Inferior parietal cortex (tissue), 1 donor: ENCODE measurements around the gene PRRG3.

Source experiments
- DNase-seq: peaks from one replicate; pipeline ENCODE4 v3.0.0-alpha.2; 2016; ENCODE audit errors: extremely low spot score

PRRG3 gene

DNA sequence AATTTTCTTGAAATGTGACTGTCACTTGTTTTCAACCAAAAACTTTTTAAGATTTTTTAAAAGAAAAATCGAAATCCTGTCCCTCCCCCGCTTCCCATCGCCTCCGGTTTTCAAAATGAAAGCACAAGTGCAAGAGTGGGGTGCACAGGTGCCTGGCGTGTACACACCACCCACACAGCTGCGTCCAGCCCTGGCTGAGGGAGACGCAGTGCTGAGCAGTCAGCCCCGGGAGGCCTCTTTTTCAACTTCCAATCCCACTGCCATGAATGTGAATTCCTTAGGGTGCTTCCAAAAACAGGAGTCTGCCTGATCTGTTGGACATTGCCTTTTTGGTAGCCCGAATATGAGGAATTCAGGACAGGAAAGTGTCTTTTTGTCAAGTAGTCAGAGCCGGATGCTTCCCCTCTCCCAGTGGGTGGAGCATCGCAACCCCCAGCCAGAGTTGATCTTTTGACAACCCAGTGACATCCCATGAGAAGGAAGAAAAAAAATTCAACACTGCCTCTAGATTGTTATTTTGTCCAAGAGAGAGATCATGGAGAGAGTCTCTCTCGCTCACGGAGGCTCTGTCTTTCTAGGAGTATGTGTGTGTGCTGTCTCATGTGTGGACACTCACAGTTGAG lies 8.9 kb downstream of the PRRG3 start:
- no peak for DNase-seq

DNA sequence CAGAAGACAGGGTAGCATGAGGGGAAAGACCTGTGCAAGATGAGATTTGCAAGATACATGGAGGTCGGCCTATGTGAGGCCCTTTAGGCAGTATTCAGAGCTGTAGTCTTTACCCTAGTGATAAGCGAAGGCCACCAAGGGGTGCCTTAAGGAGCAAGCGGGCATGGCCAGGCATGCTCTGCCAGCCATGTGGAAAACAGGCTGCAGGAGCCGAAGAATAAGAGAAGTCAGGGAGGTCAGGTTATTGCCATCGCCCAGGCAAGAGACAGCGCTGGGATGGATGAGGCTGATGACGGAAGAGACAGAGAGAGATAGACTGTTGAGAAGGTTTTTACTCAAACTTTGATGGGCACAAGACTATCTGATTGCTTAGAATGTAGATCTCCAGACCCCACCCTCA lies 13.6 kb downstream of the PRRG3 start:
- DNase-seq: no peak

DNA sequence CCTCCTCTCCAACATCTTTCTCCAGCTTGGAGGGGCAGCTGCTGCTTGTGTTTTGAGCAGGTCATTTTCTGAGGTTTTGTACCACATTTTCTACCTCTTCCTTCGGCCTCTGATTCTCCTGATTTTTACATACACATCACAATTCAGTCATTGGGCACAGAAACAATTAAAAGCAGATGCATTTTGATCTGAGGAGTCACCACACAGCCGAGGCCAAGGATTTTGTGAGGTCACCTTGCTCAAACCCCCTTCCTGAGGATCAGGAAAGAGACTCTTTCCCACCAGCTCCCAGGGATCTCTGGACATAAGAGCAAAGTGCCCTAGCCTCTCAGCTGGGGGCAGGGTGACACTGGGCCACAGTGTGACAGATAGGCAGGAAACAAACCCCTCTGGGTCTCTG lies 15.2 kb downstream of the PRRG3 start:
- no peak for DNase-seq

DNA sequence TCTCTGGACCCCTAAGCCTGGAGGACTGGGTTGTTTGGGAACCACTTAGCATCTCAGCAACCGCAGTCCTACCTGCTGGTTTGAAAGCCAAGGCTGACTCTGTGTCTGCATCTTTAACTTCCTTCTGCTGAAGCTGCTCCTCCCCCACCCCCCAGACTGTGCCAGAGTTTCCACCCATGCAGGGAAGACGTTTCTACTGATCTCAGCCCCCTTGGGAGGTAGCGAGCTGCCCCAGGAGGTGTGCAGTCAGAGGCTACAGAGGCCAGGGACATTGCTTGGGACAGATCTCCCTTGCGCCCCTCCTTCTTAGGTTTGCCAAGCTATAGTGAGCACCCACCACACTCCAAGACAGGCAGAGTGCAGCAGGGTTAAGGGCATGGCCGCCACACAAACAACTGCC lies 15.9 kb downstream of the PRRG3 start:
- no peak for DNase-seq

DNA sequence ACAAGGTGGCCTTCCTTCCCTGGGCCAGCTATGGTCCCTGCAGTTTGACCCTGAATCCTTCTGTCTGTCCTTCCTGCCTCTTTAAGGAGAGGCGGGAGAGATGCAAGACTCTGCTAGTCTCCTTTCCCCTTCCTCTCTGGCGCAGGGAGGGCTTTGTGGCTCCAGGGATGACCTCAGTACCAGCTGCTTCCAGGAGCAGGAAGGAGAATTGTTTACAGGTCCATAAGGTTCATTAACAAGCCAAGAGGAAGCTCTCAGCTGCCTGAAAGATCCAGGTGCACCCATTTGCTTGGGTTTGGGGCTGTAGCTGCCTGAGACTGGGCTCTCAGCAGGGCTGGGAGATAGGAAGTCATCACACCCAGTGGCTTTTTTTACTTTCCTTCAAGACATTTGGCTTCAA lies 16.5 kb downstream of the PRRG3 start:
- DNase-seq: no peak

DNA sequence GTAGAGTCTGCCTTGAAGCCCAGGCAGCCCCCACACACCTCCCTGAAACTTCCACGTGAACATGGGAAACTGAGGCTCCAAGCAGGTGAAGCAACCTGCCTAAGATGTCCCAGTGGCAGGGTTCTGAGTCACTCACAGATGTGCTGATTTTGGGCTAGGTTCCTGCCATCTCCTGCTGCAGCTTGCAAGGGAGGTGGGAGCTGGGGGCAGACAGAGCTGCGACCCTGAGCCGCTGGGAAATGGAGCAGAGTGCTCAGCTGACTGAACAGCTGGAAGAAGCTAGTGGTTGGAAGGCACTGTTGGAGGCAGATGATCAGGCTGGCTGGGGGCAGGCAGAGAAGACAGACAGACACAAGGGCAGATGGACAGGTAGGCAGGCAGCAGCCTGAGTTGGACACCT lies 17.0 kb downstream of the PRRG3 start:
- no peak for DNase-seq

DNA sequence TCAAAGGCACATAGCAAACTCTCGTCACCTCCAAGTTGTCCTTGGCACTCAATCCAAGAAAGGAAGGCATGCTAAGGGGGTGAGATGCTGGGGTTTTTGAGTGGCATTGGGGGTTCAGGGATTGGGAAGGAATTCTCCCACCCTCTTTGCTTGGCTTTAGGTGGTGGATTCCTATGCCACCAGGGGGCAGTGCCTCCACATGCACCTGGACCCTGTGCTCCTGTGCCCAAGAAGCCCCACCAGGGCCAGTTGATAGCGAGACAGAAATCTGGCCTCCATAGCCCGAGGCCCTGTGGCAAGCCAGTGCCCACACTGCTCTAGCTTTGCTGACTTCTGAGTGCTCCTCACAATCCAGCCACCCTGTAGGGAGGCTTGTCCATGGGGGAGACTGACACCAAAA lies 18.6 kb downstream of the PRRG3 start:
- DNase-seq: no peak

DNA sequence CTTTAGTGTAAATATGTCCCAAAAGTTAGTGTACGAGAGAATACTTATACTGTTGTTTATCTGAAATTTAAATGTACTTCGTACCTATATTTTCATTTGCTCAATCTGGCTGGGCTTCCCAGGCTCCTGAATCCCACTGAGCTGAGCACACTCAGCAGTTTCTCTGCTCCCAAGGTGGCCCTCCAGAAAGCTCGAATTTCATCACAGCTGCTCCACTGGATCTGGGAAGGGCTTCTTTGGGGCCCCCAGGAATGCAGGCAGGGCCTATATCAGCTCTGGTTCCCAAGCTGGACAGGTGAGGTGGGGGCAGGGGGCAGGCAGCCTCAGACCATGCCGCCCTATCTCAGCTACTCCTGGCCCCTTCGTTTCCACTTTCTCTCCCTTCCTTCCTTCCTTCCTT lies 19.1 kb downstream of the PRRG3 start:
- DNase-seq: no peak

DNA sequence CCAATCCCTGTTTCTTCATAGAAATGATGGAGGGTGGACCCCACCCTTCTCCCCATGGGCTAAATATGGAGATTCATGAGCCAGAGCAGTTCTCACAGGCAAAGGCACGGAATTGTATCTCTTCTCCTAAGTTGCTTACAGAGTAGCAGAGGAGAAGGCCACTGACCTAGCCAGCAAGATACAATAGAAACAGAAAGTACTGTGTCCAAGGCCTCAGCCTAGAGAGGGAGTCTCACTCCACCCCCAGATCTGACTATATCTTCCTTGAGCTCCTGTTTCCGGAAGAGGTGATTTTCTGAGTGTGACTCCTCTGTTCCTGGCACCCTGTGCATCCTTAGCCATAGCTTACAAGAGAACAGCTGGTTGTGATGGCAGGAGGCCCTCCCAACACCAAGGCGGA lies 20.5 kb downstream of the PRRG3 start, which contains the start of gene FATE1:
Gene FATE1 (plus strand): TSS at position 284 of the 400 bp plus-strand sequence. CDS start 85 bp downstream, at position 369.
- no peak for DNase-seq

DNA sequence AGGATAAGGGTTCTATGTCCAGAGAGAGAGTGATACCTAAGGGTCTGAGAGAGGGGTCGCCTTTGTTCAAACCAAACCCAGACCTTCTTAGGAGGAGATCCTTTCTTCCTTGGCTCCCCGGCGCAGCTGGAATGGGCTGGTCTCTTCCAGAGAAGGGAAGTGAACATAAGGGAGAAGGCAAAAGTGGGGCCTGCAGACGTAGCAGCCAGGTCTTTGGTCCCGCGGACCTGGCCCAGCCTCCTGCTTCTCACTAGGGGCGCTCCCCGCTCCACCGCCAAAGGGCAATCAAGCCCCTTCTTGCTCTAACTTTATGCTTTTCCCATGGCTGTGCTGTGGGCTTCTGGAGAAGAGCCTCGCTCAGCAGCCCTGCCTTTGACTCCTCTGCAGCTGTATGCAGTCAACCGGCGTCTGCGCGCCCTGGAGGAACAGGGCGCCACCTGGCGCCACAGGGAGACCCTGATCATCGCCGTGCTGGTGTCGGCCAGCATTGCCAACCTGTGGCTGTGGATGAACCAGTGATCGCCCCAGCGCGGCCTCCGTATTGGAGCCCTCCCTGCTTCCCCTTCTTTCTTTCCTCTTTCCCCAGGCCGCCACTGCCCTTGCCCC lies 27.1 kb downstream of the PRRG3 start:
- DNase-seq: no peak

DNA sequence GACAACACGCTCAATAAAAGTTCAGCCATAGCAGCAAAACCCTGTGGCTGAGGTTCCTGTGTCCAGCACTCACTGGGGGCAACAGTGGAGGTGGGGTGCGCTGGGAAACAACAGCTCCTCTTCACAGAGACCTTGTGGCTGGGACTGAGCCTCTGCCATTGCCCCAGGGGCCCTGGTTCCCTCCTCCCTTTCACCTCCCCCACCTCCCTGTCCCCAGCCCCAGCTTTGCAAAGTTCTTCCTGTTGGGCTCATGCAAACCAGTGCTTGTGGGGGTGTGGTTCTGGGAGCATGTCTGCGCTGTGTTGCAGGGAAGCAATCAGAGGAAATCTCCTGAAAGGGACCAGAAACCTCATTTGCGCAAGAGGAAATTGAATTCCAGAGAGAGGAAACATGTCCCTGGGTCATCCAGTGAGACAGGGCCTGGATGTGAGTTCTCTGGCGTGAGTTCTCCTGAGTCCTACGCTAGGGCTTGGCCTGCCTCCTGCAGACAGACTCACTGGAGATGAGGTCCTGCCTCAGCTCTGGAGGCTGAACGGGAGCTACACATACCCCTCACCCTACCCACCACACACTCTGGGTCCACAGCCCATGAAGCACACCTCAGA lies 28.0 kb downstream of the PRRG3 start:
- DNase-seq: no peak

DNA sequence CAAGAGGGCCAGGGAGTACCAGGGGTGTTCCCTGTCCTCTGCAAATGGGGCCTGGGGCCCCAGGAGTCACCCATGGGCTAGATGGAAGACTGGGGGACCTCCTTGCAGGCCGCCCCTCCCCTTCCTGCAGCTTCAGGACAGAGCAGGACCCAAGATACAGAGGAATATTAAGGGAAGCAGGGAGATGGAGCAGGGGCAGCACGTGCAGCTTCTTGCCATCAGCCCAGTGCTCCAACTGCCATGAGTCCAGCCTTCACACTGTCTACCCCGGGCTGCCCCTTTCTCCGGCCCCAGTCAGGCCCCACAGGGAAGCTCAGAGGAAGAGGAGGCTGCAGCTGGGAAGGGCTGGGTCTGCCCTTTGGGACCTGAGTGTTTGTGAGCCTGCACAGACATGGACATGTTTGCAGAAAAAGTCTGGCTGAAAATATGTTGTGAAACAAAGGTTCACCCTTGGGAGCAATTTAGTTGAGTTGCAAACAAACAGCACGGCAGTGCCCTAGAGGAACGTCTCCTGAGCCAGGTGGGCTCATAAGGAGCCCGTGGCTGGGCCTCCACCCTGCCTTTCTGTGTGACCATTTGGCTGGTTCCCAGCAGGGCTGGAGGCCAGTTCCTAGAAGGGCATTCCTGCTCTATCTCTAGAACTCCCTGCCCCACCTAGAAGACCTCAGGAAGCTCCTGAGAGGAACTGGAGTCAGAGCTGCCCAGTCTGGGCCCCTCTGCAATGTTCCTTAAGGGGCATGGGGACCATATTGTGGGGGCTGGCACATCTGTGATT lies 29.5 kb downstream of the PRRG3 start:
- DNase-seq: no peak

DNA sequence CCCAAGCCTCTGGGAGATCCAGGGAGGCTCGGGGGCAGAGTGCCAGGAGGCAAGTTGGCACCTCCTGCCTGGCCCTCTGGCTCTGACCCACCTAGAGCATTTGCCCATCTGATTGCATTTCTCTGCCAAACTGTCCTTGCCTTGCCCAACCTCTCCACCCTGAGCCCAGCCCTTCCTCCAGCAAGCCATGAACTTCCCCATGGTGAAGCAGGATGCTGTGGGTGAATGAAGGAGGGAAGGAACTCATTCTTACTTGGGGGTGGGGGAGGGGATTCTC lies 30.0 kb downstream of the PRRG3 start:
- no peak for DNase-seq

DNA sequence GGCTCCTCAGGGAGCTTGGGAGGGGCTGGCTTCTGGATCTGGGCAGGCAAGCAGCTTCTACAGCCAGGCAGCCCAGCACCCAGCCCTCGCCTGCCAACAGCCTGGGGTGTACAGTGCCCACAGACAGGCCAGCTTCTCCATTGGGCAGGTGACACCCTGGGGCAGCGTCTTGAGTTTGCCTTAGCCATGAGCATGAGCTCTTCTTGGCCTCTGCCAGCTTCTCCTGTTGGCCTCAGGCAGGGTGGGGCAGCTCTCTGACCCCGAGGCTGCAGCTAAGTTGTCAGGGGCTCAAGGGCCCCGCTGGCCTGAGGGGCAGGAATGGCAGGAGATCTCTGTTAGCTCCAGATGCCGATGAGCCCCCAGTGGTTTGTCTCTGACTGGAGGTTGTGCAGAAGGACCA lies 31.5 kb downstream of the PRRG3 start:
- no peak for DNase-seq

DNA sequence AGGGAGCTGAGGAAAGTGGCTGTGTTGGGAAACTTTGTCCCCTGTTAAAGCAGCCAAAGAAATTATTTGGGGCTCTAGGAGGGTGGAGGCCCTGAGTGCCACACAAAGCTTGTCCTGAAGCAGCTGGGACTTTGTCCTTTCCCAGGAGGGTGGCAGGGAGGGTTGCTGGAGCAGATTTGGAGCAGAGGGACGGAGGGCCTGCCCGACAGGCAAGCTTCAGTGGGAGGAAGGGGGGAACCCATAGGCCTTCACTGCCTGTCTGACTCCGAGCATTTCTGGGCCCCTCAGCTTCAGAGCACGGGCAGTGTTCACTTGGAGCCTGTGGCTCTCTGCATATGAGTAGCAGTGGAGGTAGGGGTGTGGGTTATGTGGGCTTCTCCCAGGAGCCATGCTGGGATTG lies 32.1 kb downstream of the PRRG3 start:
- DNase-seq: no peak

DNA sequence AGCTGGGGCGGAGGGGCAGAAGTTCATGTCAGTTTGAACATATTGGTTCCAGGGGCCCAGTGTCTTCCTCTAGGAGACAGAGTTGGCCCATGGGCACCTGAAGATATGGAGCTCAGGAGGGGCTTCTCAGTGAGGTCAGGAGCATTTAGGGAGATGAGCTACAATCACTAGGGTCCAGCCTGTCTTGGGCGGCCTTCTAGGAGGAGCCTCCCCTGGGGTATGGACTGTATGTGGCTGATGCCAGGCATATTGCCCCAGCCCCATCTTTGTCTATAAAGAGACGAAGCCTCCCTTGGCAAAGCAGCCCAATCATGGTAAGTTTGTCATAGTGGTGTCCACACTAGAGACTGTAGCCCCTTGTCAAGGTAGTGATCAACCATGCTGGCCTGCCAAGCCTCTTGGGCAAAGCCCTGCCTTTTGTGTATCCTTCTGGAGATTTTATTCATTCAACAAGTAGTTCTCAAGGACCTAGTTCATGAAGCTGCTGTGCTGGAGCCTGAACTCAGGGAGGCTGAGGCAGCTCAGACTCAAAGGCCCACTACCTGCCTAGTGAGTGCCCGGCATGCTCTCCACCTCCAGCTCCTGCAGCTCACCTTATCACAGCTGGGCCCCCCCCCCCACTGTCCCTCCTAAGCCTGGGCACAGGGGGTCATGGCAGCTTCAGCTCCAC lies 33.9 kb downstream of the PRRG3 start:
- DNase-seq: no peak

DNA sequence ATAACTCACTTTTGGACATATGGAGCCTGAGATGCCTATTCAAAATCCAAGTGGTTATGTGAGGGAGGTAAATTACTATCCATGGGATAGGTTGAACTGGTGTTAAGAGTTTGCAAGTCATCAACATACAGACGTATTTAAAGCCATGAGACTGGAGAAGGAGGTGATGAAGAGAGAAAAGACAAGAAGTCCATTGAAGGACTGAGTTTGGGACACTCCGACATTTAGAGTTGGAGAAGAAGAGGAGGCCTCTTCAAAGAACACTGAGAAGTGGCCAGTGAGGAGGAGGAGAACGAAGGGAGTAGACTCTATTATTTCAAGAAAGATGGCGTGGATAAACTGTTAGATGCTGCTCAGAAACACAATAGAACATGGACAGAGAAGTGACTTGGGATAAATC lies 39.2 kb downstream of the PRRG3 start, which contains the start of gene CNGA2:
Gene CNGA2 (plus strand): TSS at position 301 of the 400 bp plus-strand sequence. CDS start 3,738 bp downstream, outside the sequence.
- DNase-seq: no peak

DNA sequence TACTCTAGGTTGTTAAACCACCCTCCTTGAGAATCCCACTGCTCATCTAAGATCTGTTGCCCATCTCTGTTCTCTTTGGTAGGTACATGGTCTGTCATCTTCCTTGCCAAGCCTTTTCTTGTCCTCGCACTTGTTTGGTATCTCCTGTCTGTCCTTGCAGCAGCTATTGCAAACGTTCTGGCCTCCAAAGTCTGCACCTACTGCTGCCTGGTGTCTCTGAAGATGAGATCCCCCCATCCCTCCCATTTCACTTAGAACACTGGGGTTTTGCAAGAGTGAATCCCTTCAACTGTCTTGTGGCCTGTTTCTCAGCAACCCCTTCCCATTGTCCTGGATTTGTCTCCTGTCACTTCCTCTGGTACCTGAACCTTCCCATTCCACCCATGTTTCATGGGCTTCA lies 40.0 kb downstream of the PRRG3 start:
- DNase-seq: no peak

DNA sequence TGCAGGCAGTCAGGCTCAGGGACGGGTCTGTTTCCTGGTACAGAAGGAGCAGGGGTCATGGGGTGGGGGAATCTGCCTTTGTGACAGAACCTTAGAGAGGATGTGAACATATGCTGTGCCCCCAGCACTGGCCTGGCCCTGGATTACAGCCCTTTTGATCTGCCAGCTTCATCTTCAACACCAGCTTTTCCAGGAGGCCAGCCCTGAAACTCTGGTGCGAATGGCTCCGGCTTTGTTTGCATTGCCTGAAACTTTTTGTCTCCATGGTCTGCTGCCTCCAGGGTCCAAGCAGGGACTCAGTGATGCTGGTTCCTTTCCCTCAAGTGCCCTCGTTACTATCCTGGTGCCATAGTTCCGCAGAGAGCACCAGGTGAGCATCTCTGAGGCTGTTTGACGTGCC lies 41.4 kb downstream of the PRRG3 start:
- no peak for DNase-seq

DNA sequence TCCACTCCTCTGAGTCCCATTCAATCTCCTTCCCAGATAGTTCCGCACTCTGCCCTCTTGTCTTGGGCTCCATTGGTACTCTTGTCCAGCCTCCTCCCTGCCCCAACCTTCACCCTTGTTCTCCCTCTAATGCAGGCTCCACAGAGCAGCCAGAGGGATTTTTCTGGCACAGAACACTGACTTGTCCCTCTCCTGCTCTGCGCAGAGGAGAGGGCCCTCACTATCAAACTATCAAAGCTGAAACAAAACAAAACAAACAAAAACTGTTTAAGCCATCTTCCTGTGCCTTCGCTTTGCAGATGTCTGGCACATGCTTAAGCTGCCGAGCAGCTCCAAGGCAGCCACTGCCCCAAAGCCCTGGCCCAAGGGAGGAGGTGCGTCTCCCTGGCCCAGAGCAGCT lies 42.2 kb downstream of the PRRG3 start:
- no peak for DNase-seq

DNA sequence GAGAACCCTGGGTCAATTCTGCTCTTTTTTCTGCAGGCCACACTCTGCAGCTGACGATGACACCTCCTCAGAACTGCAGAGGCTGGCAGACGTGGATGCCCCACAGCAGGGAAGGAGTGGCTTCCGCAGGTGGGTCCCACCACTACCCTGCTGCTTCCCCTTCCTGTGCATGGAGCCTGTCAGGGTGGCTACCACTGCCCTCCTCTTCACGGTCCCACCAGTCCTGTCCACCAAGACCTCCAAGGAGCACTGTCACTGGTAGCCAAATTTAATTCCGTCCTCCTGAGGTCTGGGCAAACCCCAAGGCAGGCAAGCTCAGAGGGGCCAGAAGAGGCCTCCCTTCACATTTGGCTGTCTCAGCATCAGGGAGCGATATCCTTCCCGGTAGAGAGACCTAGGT lies 43.5 kb downstream of the PRRG3 start:
- no peak for DNase-seq

DNA sequence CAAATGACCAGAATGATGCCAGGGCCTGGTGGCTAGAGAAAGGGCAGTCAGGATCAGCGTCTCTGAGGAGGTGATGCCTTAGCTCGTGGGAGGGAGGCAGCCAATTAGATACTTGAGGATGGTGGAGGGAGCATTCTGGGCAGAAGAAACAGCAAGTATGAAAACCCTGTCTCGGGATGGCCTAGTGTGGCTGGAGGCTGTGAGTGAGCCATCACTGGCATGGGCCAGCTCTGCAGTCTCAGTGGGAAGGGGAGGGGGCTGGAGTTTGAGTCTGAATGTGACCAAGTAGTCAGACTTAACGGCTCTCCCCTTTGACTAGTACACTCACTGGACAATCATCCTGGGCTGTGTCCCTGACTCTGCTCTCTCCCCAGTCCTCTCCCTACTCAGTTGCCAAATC lies 46.3 kb downstream of the PRRG3 start:
- DNase-seq: no peak
